Activated gamma-delta T cell treated with anti-CD3 and anti-CD28 coated beads, Interleukin-2, amount 50 U/mL, for 16 hours (primary cell): ENCODE measurements around the gene TRMT1.

ENCODE experiments used
- DNase-seq: peaks from one replicate; pipeline ENCODE4 v3.0.0-alpha.2; 2020; ENCODE audit warnings: low read depth

Gene TRMT1

DNA sequence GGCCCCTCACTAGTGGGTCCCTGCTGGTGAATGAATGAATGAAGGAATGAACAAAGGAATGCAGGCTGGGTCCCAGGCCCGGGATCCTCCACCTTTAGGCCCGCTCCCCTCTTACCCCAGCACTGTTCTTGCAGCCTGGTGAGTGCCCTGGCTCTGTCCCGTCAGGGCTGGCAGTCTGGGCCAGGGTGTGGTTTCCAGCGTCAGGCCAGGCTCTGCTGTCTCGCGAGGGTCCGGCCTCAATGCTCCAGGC lies 14.2 kb downstream of the TRMT1 start:
- no peak for DNase-seq

DNA sequence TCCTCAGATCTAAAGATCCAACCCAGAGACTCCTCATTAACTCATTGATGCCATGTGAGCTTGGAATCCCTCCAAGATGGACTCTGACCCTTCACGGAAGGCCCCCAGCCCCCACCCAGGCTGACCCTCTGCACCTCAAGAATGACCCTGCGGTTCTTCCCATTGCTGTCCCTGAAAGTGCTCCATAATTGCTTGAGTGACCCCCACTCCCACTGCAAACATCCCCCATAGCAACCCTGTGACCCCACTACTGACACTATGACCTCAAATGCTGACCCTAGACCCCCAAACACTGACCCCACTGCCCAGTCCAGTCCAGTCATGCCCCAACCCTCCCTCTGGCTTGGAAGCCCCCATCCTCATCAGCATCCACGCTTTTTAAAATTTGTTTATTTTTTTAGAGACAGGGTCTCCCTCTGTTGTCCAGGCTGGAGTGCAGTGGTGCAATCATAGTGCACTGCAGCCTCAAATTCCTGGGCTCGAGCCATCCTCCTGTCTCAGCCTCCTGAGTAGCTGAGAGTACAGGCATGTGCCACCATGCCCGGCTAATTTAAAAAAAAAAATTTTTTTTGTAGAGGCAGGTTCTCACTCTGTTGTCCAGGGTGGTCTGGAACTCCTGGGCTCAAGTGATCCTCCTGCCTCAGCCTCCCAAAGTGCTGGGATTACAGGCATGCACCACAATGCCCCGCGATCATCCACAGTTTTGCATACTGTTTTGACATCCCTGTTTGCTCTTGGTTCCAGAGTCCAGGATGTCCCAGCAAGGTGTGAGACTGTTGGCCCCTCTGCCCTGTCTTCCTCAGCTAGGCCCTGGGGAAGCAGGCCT lies 14.7 kb downstream of the TRMT1 start:
- no peak for DNase-seq

DNA sequence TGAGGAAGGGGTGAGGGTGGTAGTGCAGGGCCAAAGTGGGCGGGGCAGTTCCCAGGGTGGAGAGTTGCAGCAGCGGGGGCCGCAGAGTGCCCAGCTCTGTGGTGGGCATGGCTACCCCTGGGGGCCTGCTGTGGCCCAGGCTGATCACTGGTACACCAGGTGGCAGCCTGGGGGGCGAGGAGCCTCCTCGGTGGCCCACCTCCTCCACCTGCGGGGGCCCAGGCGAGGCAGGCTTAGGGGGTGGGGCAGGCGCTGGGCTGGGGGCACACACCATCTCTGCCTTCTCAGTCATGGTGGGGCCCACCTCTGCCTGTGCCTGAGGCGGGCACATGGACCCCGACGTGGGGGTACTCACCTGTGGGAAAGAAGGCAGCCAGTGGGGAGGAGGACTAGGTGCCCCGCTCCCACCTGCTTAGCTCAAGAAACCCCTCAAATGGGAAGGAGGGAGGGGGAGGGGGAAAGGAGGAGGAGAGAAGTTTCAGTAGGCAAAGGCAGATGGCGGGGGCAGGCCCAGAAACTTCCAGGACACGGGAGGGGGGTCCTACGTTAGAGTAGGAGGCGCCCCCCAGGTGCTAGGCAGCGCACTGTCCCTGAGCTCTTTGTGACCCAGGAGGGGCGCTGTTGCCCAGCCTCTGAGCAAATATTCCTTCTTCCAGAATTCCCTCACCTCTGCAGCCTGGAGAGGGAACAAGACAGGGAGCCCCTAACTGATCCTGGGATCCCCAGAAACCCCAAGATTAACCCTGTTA lies 15.5 kb downstream of the TRMT1 start:
- DNase-seq, result no peak

GRCh38 chr19:13100031-13100588 lies 16.4 kb downstream of the TRMT1 start:
- peak; percentile 51 for DNase-seq

GRCh38 chr19:13099073-13099999 lies 17.2 kb downstream of the TRMT1 start:
- peak; percentile 58 for DNase-seq

GRCh38 chr19:13098277-13099072 lies 18.1 kb downstream of the TRMT1 start:
- no peak for DNase-seq

- DNase-seq, result no peak
Observed at GRCh38 chr19:13097463-13098258, 18.9 kb downstream of the TRMT1 start.

GRCh38 chr19:13097033-13097462 lies 19.5 kb downstream of the TRMT1 start:
- no peak for DNase-seq

GRCh38 chr19:13095934-13096927 lies 20.3 kb downstream of the TRMT1 start:
- no peak for DNase-seq

DNA sequence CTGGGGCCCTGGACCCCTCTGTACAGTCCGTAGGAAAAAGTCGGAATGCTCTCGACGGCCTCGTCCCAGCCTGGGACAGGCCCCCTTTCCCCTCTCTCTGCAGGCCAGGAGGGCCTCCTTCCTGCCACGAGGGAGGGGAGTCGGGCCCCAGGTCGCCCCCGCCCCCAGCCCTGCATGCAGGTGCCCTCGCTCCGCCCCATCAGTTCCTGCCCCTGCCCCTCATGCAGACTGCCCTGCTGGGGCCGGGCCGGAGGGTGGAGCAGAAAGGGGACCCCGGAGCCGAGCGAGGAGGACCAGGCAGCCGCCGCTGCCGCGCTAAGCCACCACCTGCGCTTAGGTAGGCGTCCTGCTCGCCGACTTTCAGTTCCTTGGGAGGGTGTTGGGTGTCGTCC lies 21.2 kb downstream of the TRMT1 start:
- no peak for DNase-seq

- DNase-seq, result no peak
Observed at GRCh38 chr19:13094771-13095392, 21.7 kb downstream of the TRMT1 start.

GRCh38 chr19:13094106-13094504 lies 22.4 kb downstream of the TRMT1 start:
- no peak for DNase-seq

DNA sequence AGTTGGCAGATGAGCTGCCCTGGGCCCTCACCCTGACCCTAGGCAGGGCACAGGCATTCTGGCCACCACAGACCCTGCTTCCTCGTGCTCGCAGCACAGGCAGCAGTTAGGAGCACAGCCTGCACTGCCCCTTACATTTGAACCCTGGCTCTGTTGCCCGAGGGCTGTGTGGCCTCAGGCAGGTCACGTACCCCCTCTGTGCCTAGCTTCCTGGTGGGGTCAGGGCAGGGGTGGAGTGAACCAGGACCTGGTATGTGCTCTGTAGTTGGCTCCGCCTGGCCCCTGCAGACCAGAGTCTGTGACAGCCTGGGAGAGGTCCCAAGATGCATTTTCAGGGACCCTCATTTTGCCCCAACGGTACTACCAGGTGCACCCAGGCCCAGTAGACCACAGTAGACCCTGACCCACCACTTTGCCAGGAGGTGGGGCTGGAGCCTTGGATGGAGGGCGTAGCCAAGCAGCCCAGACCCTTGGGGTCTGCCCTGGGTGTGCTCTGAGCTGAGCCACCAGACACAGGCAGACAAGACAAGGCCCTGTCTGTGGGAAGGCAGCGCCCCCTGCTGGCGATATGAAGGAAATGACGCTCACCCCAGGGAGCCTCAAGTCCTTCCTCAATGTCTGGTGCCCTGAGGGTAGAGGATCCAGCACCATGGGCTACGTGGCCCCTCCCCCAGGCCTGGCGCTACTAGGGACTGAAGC lies 23.0 kb downstream of the TRMT1 start:
- DNase-seq, result peak; percentile 76

DNA sequence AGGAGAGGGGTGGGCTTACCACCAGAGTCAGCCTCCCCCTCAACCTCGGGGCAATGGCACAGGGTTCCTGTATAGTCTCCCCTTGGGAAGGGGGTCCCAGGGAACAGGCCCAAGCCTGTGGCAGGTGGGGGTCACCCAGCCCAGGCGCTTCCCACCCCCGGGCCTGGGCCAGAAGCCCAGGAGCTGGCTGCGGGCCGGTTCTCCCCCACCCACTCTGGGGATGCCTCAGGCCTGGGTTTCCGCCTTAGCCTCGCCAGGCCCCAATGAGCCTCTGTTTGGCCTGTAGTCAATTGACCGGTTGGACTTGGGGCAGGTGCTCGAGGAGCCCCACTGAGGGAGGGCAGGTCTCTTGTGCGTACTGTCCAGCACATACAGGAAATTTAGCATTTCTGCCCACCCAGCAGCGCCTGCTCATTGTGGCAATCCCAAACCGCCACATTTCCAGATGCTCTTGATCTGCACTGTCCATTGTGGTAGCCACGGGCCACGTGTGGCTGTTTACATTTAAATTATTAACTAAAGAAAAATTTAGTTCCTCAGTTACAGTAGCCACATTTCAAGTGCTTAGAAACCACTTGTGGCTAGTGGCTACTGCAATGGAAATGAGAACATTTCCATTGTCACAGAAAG lies 23.8 kb downstream of the TRMT1 start:
- no peak for DNase-seq

- DNase-seq, result no peak
Observed at GRCh38 chr19:13092158-13092543, 24.4 kb downstream of the TRMT1 start.

DNA sequence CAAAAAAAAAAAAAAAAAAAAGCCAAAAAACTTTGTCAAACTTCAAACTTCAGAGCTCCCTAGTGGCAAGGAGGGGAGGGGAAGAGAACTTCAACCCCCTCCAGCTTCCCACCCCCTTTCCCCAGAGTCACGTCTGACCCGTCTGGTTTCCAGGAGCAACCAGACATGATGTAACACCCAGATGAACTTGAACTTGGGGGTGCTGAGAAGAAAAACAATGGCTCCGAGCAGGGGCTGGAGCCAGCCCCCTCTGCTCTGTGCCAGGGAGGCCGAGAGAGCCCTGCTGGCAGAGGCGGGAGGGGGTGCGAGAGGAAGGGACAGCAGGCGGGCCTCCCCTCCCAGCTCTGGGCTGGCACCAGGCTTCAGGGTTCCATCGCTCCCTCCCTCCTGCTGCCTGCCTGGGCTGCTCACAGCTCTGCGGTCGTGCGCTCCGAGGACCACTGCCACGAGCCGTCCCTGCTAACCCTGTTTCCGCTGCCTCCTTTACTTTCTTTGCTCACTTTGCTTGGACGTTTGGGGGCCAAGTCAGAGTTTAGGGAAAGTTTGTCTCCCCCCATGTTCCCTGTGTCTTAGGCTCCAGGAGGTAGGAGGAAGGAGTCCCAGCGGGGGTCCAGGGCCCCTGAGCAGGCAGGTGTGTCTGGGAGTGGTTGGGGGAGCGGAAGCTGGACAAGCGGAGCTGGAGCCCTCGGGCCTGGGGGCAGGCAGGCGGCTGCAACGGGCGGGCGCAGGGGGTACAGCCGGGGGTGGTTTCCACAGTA lies 25.0 kb downstream of the TRMT1 start:
- no peak for DNase-seq
